Activated naive CD8-positive, alpha-beta T cell treated with anti-CD3 and anti-CD28 coated beads, Interleukin-2, amount 50 U/mL, for 16 hours (primary cell): ENCODE data around the gene STMN3.

Experiments used
- DNase-seq: peaks from one replicate; pipeline ENCODE4 v3.0.0-alpha.2; 2020; ENCODE audit warnings: low read depth, low spot score

Gene STMN3

DNA sequence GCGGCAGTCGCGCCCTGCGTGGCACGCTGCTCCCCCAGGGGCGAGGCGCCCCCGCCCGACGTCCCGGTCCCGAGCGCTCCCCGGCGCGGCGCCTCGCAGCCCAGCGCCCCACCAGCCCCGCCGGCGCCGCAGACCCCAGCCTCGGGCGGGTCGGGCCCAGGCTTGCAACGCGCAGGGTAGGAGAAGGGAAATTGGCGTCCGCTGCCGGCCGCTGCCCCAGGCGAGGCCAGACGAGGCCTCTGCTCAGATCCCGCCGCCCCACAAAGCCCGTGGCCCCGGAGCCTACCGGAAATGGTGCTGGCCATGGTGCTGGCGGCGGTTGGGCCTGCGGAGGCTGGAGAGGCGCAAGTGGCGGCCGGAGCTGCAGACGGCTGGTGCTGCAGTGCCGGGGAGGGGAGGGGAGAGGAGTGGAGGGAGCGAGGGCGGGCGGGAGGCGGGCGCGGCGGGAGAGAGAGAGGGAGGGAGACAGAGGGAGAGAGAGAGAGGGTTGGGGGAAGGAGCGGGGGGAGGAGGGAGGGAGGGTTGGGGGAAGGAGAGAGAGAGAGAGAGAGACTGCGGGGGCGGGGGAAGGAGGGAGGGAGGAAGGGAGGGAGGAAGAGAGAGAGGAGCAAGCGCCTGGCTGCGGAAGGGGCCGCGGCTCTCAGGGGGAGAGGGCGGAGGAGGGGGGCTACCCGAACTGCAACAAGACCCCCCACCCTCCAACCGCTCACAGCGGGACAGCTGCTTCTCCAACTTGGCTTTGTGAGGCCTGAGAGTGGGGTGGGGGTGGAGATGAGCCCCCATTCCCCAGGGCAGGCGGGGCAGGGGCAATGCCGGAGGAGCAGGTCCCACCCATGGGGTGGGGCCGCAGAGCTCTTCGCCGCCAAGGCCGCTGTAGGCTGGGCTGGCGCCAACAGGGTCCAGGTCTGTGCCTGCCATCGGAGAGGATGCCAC, at the start of gene STMN3:
STMN3 (minus strand) TSS at position 384 of the 933 bp plus-strand sequence; CDS start at position 305, 79 bp downstream.
- no peak for DNase-seq

DNA sequence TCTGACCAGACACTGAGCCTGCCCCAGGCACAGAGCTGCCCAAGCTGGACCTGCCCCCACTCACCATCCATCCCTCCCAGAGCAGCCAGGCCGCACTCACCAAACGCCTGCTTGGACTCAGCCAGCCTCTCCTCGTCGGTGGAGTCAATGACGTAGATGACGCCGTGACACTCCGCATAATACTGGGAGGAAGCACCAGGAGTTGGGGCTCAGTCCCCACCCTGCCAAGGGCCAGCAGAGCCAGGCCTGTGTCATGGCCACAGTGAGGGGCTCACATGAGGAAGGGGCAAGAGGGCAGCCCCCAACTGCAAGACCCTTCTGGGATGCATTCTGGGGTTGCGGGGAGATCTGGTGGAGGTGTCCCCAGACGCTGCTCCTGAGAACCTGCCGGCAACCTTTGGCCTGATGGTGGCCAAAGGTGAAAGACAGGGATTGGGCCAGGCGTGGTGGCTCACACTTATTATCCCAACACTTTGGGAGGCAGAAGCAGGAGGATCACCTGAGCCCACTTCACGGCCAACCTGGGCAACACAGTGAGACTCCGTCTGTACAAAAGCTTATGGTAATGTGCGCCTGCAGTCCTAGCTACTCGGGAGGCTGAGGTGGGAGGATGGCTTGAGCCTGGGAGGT, 48.9 kb upstream of the STMN3 start:
- DNase-seq = no peak

DNA sequence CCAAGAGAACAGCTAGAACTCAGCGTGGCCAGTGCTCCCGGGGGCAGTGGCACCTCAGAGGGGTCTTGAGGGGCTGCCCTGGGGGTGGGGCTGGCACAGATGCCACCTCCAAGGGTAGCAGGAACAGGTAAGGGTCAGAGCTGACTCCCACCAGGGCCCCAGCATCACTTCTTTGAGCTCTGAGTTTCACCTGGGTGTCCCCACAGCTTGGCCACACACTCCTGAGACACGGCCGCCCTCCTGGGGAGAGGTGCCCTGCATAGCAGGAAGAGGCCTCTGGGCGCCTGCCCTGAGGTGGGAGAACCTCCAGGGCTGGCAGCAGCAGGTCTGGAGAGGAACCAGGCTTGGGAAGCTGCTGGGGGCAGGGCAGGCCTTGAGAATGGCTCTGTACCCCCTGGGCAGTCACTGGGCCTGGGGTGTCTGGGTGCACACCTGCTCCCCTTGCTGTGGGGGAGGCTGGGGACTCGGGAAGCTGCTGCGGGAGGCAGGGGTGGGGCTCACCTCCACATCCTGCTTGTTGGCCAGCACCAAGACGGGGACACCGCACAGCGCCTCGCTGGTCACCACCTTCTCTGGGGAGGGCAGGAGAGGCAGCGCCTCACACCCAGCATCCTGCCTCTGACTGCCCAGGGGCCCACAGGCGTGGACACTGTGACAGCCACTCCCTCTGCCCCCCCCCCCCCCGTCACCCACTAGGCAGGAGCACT, 48.3 kb upstream of the STMN3 start:
- DNase-seq = no peak

DNA sequence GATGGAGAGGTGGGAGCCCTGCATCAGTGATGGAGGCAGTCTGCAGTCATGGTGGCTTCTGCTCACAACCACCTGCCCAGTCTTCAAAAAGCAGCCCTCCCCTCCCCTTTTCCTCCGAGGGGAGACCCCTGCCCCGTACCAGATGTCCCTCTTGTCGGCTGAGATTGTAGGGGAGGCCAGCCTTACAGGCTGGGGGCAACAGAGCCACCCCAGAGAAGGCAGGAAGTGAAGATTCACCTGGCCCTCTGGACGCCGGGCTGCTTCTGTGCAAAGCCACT, 47.8 kb upstream of the STMN3 start:
- no peak for DNase-seq

DNA sequence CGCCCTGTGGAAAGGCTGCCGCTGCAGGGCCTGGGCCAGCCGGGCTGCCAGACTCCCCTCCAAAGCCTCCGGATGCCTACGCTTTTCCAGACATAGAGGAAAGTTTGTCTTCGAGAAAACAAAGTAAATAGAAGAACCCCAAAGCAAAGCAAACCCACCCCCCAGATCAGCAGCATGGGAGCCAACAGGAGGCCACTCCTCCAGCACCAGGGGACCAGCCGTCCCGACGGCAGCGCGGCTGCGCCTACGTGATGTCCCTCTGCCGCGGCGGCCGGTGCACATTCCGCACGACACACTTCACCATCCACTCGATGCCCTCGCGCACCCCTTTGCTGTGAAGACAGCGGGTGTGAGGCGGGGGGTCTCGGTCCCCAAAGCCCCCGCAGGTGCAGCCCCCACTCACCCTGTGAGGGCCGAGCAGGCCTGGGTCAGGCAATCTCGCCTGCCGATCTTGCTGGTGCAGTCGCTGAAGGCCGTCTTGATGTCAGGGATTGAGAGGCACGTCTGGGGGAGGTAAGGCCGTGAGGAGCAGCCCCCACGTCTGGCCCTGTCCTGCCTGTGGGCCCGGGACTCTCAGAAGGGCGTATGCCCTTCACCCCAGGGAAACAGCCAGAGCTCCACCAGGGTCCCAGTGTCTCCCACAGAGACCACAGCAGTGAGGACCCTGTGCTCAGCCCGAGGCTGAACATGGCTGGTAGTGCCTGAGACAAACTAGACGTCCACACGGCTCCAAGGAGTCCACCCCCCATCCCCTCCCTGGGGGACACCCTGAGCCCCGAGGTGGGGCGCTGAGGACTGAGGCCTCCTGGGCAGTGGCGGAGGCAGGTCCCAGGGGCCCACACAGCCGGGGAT, 47.2 kb upstream of the STMN3 start:
- DNase-seq = no peak

DNA sequence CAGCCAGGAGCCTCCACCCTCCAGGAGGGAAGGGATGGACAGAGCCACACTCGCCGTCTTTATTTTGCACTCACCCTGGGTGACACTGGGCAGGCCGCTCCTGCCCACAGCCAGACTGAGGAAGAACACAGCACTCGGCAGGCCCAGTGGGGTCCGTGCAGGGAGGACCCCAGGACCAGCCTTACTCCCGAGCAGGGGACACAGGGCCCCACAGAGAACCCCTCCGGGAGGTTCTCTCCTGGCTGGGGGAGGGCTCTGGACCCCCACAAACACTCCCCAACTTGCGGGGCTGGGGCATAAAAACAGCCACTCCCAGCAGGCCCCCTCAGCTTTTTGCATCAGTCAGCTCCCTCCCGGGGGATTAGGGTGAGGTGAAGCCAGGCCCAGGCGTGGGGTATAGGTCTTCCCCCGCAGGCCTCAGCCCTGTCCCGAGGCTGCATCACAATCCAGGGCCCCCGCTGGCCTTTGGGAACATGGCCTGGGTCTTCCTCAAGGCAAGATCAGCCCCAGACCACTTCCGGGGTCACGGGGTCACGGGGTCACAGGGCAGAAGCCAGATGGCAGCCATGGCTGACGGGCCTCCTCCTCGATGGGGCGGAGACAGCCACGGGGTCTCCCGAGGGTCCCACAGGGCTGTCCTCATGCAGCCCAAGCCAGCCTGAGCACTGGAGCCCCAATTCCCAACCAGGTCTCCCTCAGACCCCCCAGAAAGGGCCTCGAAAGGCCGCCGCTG, 46.4 kb upstream of the STMN3 start:
- no peak for DNase-seq

DNA sequence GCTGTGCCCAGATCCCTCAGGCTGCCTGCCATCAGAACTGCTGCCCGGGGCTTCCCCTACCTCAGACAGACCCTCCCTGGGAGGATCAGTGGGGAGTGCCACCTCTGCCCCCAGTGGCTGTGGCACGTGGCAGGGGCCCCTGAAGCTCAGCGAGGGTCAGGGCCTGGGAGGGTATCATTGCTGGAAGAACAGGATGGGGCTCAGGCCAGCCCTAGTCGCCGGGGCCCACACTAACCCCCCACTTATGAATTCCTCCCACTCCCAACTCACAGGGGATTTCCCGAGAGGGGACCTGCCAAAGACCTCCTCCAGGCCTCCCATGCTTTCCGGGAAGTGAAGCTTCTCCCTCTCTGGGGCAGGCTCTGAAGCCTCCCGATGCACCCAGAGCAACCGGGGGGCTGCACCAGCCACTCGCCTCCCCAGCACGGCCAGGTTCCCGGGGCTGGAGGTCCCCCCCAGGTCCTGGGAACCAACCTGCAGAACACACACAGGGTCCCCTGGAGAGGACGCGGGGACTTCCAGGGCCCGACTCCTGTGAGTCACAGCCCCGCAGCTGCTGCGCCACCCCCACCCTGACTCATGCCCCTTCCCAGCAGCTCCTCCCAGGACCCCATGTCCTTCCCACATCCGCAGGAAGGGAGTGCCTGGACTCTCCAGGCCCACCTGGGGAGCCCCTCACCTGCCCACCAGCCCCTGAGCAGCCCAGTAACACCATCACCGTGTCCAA, 45.7 kb upstream of the STMN3 start:
- DNase-seq = no peak

DNA sequence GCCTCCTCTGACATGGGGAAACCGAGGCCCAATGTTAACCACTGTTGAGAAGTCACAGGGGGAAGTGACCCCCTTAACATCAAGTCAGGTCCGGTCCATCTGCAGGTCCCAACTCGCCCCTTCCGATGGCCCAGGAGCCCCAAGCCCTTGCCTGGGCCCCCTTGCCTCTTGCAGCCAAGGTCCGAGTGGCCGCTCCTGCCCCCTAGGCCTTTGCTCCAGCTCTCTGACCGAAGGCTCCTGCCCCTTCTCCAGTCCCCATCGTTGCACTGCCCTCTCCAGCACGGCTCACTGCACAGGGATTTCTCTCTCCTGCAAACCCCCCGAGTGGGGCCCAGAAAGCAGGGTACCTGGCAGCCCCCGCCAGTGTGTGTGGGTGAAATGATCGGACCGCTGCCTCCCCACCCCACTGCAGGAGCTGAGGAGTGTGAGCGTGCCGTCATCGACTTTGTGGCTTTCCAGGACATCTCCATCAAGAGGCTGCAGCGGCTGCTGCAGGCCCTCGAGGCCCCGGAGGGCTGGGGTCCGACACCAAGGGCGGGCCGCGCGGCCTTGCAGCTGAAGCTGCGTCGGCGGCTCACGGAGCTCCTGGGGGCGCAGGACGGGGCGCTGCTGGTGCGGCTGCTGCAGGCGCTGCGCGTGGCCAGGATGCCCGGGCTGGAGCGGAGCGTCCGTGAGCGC, 44.8 kb upstream of the STMN3 start:
- no peak for DNase-seq

DNA sequence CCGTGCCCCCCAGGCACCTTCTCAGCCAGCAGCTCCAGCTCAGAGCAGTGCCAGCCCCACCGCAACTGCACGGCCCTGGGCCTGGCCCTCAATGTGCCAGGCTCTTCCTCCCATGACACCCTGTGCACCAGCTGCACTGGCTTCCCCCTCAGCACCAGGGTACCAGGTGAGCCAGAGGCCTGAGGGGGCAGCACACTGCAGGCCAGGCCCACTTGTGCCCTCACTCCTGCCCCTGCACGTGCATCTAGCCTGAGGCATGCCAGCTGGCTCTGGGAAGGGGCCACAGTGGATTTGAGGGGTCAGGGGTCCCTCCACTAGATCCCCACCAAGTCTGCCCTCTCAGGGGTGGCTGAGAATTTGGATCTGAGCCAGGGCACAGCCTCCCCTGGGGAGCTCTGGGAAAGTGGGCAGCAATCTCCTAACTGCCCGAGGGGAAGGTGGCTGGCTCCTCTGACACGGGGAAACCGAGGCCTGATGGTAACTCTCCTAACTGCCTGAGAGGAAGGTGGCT, 44.2 kb upstream of the STMN3 start:
- no peak for DNase-seq

DNA sequence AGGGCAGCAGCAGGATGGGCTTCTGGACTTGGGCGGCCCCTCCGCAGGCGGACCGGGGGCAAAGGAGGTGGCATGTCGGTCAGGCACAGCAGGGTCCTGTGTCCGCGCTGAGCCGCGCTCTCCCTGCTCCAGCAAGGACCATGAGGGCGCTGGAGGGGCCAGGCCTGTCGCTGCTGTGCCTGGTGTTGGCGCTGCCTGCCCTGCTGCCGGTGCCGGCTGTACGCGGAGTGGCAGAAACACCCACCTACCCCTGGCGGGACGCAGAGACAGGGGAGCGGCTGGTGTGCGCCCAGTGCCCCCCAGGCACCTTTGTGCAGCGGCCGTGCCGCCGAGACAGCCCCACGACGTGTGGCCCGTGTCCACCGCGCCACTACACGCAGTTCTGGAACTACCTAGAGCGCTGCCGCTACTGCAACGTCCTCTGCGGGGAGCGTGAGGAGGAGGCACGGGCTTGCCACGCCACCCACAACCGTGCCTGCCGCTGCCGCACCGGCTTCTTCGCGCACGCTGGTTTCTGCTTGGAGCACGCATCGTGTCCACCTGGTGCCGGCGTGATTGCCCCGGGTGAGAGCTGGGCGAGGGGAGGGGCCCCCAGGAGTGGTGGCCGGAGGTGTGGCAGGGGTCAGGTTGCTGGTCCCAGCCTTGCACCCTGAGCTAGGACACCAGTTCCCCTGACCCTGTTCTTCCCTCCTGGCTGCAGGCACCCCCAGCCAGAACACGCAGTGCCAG, 43.6 kb upstream of the STMN3 start, which contains the start of gene TNFRSF6B:
TNFRSF6B (plus strand) TSS at position 25 of the 729 bp plus-strand sequence; CDS start at position 141, 116 bp downstream.
- no peak for DNase-seq

DNA sequence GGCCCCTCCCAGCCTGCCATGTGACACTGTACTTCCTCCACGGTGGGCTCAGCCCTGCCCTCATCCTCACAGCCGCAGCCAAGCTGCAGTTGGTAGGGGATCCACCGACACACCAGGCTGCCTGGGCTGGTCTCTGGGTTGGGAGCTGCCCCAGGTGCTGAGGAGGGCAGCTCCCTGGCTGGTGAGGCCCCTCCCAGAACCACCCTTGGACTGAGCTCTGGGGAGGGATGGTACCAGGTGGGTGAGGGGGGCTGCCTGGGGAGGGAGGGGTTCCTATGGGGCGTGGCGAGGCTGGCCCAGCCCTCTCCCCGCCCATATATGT, 43.0 kb upstream of the STMN3 start:
- DNase-seq = no peak

DNA sequence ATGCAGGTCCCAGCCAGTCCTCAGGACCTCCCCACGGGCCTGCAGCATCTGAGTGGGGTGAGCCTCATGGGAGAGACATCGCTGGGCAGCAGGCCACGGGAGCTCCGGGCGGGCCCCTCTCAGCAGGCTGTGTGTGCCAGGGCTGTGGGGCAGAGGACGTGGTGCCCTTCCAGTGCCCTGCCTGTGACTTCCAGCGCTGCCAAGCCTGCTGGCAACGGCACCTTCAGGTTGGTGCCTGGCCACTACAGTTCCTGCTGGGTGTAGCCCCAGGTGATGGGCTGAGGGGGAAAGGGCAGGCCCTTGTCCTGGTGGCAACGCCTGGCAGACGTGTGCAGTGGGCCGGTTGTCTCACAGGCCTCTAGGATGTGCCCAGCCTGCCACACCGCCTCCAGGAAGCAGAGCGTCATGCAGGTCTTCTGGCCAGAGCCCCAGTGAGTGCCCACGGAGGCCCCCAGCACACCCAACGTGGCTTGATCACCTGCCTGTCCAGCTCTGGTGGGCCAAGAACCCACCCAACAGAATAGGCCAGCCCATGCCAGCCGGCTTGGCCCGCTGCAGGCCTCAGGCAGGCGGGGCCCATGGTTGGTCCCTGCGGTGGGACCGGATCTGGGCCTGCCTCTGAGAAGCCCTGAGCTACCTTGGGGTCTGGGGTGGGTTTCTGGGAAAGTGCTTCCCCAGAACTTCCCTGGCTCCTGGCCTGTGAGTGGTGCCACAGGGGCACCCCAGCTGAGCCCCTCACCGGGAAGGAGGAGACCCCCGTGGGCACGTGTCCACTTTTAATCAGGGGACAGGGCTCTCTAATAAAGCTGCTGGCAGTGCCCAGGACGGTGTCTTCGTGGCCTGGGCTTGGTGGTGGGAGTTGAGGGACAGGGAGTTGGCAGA, 42.4 kb upstream of the STMN3 start:
- DNase-seq = no peak

DNA sequence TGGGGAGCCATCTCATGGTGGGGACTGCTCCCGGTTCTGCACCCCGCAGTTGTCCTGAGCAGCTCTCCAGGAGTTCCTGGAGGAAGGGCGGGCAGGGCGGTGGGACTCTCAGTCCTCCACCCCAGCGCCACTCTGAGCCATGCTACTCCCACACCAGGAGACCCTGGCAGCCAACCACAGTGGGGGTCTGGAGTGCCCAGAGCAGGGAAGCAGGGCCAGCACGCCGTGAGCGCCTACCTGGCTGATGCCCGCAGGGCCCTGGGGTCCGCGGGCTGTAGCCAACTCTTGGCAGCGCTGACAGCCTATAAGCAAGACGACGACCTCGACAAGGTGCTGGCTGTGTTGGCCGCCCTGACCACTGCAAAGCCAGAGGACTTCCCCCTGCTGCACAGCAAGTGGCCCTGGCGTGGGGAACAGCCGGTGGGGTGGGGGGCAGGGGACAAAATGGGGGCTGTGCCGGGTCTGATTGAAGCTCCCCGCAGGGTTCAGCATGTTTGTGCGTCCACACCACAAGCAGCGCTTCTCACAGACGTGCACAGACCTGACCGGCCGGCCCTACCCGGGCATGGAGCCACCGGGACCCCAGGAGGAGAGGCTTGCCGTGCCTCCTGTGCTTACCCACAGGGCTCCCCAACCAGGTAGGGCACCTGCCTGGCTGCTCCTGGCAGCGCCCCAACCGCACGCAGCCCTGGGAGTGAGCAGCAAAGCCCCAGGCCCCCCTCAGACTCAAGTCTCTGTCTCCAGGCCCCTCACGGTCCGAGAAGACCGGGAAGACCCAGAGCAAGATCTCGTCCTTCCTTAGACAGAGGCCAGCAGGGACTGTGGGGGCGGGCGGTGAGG, 41.6 kb upstream of the STMN3 start:
- DNase-seq = no peak

DNA sequence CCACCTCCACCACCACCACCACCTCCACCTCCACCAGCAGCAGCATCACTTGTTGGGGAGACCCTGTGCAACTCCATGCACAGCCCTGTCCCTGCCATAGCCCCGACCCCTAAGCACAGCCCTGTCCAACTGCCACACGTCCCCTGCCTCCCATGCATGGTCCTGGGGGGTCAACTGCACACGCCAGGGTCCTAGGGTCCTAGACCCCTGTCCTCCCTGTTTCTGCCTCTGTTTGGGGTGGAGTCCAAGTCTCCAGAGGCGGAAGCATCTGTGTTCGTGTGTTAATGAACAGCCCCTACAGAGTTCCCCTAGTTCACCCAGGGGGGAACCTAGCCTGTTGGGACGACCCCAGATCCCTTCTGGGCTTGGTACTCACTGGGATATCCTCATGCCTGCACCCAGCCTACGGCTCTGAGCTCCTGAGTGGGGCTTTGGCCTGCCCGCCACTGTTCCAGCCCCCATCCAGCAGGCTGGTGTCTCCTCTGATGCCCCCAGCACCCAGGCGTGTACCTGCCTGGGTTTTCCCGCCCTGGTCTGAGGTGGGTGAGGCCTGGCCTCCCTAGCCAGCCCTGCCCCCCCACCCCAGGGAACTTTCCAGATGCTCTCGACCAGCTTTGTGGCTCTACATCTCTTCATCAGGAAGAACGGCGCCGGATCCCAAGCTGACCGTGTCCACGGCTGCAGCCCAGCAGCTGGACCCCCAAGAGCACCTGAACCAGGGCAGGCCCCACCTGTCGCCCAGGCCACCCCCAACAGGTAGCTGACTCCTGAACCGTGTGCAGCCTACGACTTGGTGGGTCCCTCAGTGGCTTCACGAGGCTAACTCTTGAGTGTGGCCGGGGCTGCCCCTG, 40.7 kb upstream of the STMN3 start:
- DNase-seq = no peak

DNA sequence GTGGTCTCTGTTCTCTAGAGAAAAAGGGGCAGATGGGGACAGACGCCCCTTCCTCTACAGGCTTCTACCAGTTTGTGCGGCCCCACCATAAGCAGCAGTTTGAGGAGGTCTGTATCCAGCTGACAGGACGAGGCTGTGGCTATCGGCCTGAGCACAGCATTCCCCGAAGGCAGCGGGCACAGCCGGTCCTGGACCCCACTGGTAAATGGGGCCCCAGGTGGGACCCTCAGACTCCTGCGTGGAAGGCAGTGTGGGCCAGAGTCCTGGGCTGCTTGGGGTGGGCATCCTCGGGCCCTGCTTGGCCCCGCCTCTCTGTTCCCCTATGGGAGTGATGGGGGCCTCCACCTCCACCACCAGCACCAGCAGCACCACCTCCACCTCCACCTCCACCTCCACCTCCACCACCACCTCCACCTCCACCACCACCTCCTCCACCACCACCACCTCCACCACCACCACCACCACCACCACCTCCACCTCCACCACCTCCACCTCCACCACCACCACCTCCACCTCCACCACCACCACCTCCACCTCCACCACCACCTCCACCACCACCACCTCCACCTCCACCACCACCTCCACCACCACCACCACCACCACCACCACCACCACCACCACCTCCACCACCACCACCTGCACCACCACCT, 40.0 kb upstream of the STMN3 start:
- no peak for DNase-seq
